ENCODE results near the gene SSC4D. TPM values are rescaled to one million over a fixed set of nuclear protein-coding genes. Genes with fewer than 3 reads are reported as not detected.
"Not testable (repeated sequence)": the region's sequence is repeated elsewhere in the genome, so short reads cannot be mapped to it uniquely, and the experiment has no call there.

SSC4D gene
- total RNA-seq, 2 experiments from 2014 or later: 0.47 TPM; not detected in 1

- H3K9me3 Mint-ChIP-seq (ENCODE audit: insufficient read depth): no peaks in the 10 kb centered on the region
- peaks cover 7% of the 10 kb centered on the region for H3K4me1 Mint-ChIP-seq (ENCODE audit: low read depth)
- no peak overlapping the region for H3K4me3 Mint-ChIP-seq
- no peaks in the 10 kb centered on the region for H3K27me3 Mint-ChIP-seq (ENCODE audit: low read depth)
- H3K27ac Mint-ChIP-seq: no peak overlapping the region
- no peaks in the 10 kb centered on the region for H3K36me3 Mint-ChIP-seq (ENCODE audit: low read depth)
- ATAC-seq (no peak), DNase-seq (no peak)
- ChIA-PET POLR2A (no interaction called here), CTCF (no interaction called here)
Measured at GRCh38 chr7:76428868-76429805, 19.6 kb upstream of the SSC4D start.

GRCh38 chr7:76428149-76428823, 18.8 kb upstream of the SSC4D start:
- no peak overlapping the region for H3K4me3 Mint-ChIP-seq
- H3K9me3 Mint-ChIP-seq (ENCODE audit: insufficient read depth): no peaks in the 10 kb centered on the region
- ChIA-PET POLR2A (interaction anchor here (0.7 kb wide), 1 partner anchor 9 kb away, joined by 3 read pairs; no protein-coding TSS in a partner anchor), CTCF (no interaction called here)
- no peaks in the 10 kb centered on the region for H3K36me3 Mint-ChIP-seq (ENCODE audit: low read depth)
- DNase-seq (no peak), ATAC-seq (no peak)
- peaks cover 7% of the 10 kb centered on the region for H3K4me1 Mint-ChIP-seq (ENCODE audit: low read depth)
- no peak overlapping the region for H3K27ac Mint-ChIP-seq
- no peaks in the 10 kb centered on the region for H3K27me3 Mint-ChIP-seq (ENCODE audit: low read depth)

- Mint-ChIP-seq H3K27me3 (ENCODE audit: low read depth) (no peaks in the 10 kb centered on the region), H3K4me1 (ENCODE audit: low read depth) (peaks cover 7% of the 10 kb centered on the region), H3K4me3 (no peak overlapping the region), H3K36me3 (ENCODE audit: low read depth) (no peaks in the 10 kb centered on the region), H3K9me3 (ENCODE audit: insufficient read depth) (no peaks in the 10 kb centered on the region), H3K27ac (no peak overlapping the region)
- no peak for DNase-seq
- ChIA-PET CTCF (no interaction called here), POLR2A (interaction anchor here (0.7 kb wide), 1 partner anchor 9 kb away, joined by 3 read pairs; no protein-coding TSS in a partner anchor)
- ATAC-seq: no peak
Measured at GRCh38 chr7:76427635-76428034, 18.1 kb upstream of the SSC4D start.

- Mint-ChIP-seq H3K27ac (no peak overlapping the region), H3K4me3 (no peak overlapping the region), H3K9me3 (ENCODE audit: insufficient read depth) (no peaks in the 10 kb centered on the region), H3K4me1 (ENCODE audit: low read depth) (peaks cover 7% of the 10 kb centered on the region), H3K36me3 (ENCODE audit: low read depth) (no peaks in the 10 kb centered on the region), H3K27me3 (ENCODE audit: low read depth) (no peaks in the 10 kb centered on the region)
- DNase-seq: no peak
- POLR2A ChIA-PET: no interaction called here
- no peak for ATAC-seq
- CTCF ChIA-PET: interaction anchor here (0.6 kb wide), 1 partner anchor 107 kb away, joined by 3 read pairs; no protein-coding TSS in a partner anchor
Measured at GRCh38 chr7:76426246-76426645, 16.7 kb upstream of the SSC4D start.

- H3K4me1 Mint-ChIP-seq (ENCODE audit: low read depth); H3K27me3 Mint-ChIP-seq (ENCODE audit: low read depth); H3K4me3 Mint-ChIP-seq; H3K27ac Mint-ChIP-seq; POLR2A ChIA-PET; ATAC-seq; H3K36me3 Mint-ChIP-seq (ENCODE audit: low read depth); H3K9me3 Mint-ChIP-seq (ENCODE audit: insufficient read depth); CTCF ChIA-PET; DNase-seq: not testable (repeated sequence)
Measured at GRCh38 chr7:76425558-76425957, 16.1 kb upstream of the SSC4D start.

- DNase-seq (no peak), ATAC-seq (no peak)
- Mint-ChIP-seq H3K4me1 (ENCODE audit: low read depth) (peaks cover 7% of the 10 kb centered on the region), H3K36me3 (ENCODE audit: low read depth) (no peaks in the 10 kb centered on the region), H3K27ac (no peak overlapping the region), H3K9me3 (ENCODE audit: insufficient read depth) (no peaks in the 10 kb centered on the region), H3K4me3 (no peak overlapping the region), H3K27me3 (ENCODE audit: low read depth) (no peaks in the 10 kb centered on the region)
- ChIA-PET POLR2A (no interaction called here), CTCF (interaction anchor here (0.8 to 1.4 kb wide), 2 partner anchors 13 to 108 kb away, joined by 3 to 4 read pairs; no protein-coding TSS in a partner anchor)
Measured at GRCh38 chr7:76425156-76425555, 15.7 kb upstream of the SSC4D start.

- H3K4me1 Mint-ChIP-seq (ENCODE audit: low read depth): peaks cover 7% of the 10 kb centered on the region
- H3K36me3 Mint-ChIP-seq (ENCODE audit: low read depth): no peaks in the 10 kb centered on the region
- no peak within 1 kb of the TSS for H3K4me3 Mint-ChIP-seq
- no peaks in the 10 kb centered on the region for H3K9me3 Mint-ChIP-seq (ENCODE audit: insufficient read depth)
- ChIA-PET POLR2A (no interaction called here), CTCF (interaction anchor here (0.8 to 1.4 kb wide), 2 partner anchors 12 to 107 kb away, joined by 3 to 4 read pairs; no protein-coding TSS in a partner anchor)
- no peaks in the 10 kb centered on the region for H3K27me3 Mint-ChIP-seq (ENCODE audit: low read depth)
- H3K27ac Mint-ChIP-seq: no peak within 1 kb of the TSS
- DNase-seq (no peak), ATAC-seq (peak; percentile 70)
Measured at GRCh38 chr7:76424413-76425111, 15.1 kb upstream of the SSC4D start, which contains the start of gene ZP3. Gene ZP3, plus strand, starts transcription at chr7:76424950. Its CDS starts 15 bp downstream, at chr7:76424965.

- H3K36me3 Mint-ChIP-seq (ENCODE audit: low read depth): no peaks in the 10 kb centered on the region
- H3K27ac Mint-ChIP-seq: no peak overlapping the region
- ATAC-seq: no peak
- DNase-seq: no peak
- no peaks in the 10 kb centered on the region for H3K9me3 Mint-ChIP-seq (ENCODE audit: insufficient read depth)
- ChIA-PET CTCF (interaction anchor here (1.4 kb wide), 1 partner anchor 106 kb away, joined by 4 read pairs; no protein-coding TSS in a partner anchor), POLR2A (no interaction called here)
- H3K4me1 Mint-ChIP-seq (ENCODE audit: low read depth): peaks cover 7% of the 10 kb centered on the region
- no peak overlapping the region for H3K4me3 Mint-ChIP-seq
- H3K27me3 Mint-ChIP-seq (ENCODE audit: low read depth): peaks cover 3% of the 10 kb centered on the region
Measured at GRCh38 chr7:76423666-76424412, 14.3 kb upstream of the SSC4D start.

GRCh38 chr7:76421097-76421496, 11.6 kb upstream of the SSC4D start:
- POLR2A ChIA-PET; H3K4me1 Mint-ChIP-seq (ENCODE audit: low read depth); H3K4me3 Mint-ChIP-seq; H3K27me3 Mint-ChIP-seq (ENCODE audit: low read depth); H3K27ac Mint-ChIP-seq; CTCF ChIA-PET; DNase-seq; H3K36me3 Mint-ChIP-seq (ENCODE audit: low read depth); ATAC-seq; H3K9me3 Mint-ChIP-seq (ENCODE audit: insufficient read depth): not testable (repeated sequence)

GRCh38 chr7:76417654-76418310, 8.3 kb upstream of the SSC4D start:
- H3K36me3 Mint-ChIP-seq (ENCODE audit: low read depth); POLR2A ChIA-PET; H3K9me3 Mint-ChIP-seq (ENCODE audit: insufficient read depth); H3K4me3 Mint-ChIP-seq; H3K4me1 Mint-ChIP-seq (ENCODE audit: low read depth); ATAC-seq; CTCF ChIA-PET; H3K27ac Mint-ChIP-seq; DNase-seq; H3K27me3 Mint-ChIP-seq (ENCODE audit: low read depth): not testable (repeated sequence)

- Mint-ChIP-seq H3K27ac (no peak overlapping the region), H3K4me3 (no peak overlapping the region), H3K27me3 (ENCODE audit: low read depth) (peaks cover 3% of the 10 kb centered on the region), H3K36me3 (ENCODE audit: low read depth) (no peaks in the 10 kb centered on the region), H3K9me3 (ENCODE audit: insufficient read depth) (no peaks in the 10 kb centered on the region), H3K4me1 (ENCODE audit: low read depth) (no peaks in the 10 kb centered on the region)
- DNase-seq (no peak), ATAC-seq (no peak)
- POLR2A ChIA-PET: interaction anchor here (0.6 kb wide), 1 partner anchor 53 kb away, joined by 3 read pairs; no protein-coding TSS in a partner anchor
- CTCF ChIA-PET: interaction anchor here (0.8 kb wide), 1 partner anchor 12 kb away, joined by 3 read pairs; the partner anchor contains the start of gene ZP3
Measured at GRCh38 chr7:76412249-76412648, 2.8 kb upstream of the SSC4D start.

Measured in activated CD8-positive, alpha-beta T cell treated with anti-CD3 and anti-CD28 coated beads, Interleukin-2, amount 10 ng/mL, durations not matched to agents 7 days and 5 days (primary cell).